GM12875 (cell line): Measurements from ENCODE around the gene KIAA0319L.

Experiments
- H3K4me3 ChIP-seq: one replicate; pipeline ENCODE4 v1.5.1; 2011; ENCODE audit warnings: low read depth, low read length, control low read depth
- TF ChIP-seq, protein P1 (sequence below): IDR thresholded peaks from 2 replicates; pipeline ENCODE4 v1.5.1; 2011; ENCODE audit warnings: low read depth, mild to moderate bottlenecking, control low read depth, inconsistent platforms, low read length, moderate library complexity, borderline replicate concordance; ENCODE audit not compliant: insufficient read depth

KIAA0319L gene

DNA sequence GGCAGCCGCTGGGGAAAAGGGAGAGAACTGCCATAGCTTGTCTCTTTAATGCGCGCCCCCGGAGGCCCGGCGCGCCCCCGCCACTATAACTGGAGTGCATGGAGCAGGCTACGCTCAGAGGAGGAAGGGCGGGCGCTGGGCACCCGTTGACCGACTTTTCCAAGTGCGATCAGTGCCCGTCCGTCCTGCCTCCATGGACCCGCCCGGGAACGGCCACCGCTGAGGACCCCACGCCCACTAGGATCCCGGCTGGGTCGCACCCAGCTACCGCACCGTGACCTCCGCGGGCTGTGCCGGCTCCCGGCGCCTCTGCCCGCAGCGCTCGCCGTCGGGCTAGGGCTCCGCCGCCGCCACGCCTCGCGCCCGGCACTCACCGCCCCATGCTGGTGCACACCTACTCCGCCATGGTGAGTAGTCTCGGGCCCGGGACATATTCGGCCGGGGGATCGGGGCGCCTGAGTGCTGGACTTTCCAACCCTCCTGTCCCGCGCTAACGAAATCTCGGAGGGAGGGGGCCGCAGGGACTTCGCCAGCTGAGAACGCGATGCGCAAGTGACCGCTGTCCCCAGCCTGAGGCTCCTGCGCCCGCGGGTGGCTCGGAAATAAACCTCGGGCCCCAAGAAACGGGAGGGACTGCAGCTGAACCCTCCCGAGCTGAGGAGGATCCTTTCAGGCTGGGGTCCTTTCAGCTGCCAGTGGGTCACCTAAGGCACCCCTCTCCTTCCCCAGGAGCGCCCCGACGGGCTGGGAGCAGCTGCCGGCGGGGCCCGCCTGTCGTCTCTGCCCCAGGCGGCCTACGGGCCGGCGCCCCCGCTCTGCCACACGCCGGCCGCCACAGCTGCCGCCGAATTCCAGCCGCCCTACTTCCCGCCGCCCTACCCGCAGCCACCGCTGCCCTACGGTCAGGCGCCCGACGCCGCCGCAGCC, 16.3 kb upstream of the KIAA0319L start, which contains the start of gene TFAP2E:
Gene TFAP2E, plus strand, starts transcription at position 117 of the 927 bp plus-strand sequence. Its CDS starts 264 bp downstream, at position 381.
- H3K4me3 ChIP-seq = peak within 1 kb of the TSS; percentile 37
- TF ChIP-seq, protein P1, sequence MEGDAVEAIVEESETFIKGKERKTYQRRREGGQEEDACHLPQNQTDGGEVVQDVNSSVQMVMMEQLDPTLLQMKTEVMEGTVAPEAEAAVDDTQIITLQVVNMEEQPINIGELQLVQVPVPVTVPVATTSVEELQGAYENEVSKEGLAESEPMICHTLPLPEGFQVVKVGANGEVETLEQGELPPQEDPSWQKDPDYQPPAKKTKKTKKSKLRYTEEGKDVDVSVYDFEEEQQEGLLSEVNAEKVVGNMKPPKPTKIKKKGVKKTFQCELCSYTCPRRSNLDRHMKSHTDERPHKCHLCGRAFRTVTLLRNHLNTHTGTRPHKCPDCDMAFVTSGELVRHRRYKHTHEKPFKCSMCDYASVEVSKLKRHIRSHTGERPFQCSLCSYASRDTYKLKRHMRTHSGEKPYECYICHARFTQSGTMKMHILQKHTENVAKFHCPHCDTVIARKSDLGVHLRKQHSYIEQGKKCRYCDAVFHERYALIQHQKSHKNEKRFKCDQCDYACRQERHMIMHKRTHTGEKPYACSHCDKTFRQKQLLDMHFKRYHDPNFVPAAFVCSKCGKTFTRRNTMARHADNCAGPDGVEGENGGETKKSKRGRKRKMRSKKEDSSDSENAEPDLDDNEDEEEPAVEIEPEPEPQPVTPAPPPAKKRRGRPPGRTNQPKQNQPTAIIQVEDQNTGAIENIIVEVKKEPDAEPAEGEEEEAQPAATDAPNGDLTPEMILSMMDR = no peak

DNA sequence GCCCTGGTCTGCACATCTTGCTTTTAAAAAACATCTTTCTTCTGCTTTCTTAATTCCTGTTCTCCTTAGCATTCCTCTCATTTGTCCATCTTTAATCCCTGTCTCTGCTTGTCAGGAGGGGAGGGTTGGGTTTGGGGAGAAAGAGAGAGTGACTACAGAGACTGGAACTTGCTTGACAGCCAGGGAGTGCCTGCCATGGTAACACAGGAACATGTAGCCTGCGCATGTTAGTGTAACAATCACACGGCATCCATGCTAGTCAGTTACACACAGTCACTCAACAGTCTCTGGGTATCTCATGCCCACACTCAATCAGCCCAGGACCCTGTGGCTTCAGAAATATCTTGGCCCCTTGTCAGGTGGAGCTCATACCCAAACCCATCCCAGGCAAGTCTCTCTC, 15.1 kb upstream of the KIAA0319L start:
- H3K4me3 ChIP-seq = no peak overlapping the region
- TF ChIP-seq, protein P1 = no peak

DNA sequence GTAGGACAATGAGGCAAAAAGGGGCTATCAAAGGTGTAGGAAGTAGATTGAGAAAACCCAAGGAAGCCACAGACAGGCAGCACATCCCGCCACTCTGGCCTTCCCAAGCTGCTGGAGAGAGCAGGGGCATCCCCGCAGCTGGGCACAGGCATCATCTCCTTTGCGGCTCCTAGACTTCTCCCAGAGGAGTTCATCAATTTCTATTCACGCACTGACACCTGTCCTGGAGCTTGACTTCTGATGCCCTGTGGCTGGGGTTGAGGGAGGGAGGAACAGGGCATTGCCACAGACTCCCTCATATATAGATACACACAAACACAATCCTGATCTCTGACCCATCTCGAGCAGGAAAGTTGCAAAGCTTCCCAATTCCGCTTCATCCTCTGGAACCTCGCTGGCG, 14.1 kb upstream of the KIAA0319L start:
- TF ChIP-seq, protein P1 = no peak
- no peak overlapping the region for H3K4me3 ChIP-seq

DNA sequence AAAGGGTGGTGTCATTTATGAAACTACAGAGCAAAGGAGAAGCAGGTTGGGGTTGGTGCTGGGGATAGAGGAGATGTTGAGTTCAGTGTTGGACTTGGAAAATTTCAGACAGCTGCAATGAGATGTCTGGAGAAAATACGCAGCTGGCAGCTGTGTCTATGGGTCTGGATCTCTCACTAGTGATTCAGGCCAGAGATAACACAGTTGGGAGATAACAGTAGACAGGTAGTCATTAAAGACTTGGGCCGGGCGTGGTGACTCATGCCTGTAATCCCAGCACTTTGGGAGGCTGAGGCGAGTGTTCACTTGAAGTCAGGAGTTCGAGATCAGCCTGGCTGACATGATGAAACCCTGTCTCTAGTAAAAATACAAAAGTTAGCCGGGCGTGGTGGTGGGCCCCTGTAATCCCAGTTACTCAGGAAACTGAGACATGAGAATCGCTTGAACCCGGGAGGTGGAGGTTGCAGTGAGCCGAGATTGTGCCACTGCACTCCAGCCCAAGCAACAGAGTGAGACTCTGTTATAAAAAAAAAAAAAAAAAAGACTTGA, 13.5 kb upstream of the KIAA0319L start:
- TF ChIP-seq, protein P1 = no peak
- H3K4me3 ChIP-seq = no peak overlapping the region

DNA sequence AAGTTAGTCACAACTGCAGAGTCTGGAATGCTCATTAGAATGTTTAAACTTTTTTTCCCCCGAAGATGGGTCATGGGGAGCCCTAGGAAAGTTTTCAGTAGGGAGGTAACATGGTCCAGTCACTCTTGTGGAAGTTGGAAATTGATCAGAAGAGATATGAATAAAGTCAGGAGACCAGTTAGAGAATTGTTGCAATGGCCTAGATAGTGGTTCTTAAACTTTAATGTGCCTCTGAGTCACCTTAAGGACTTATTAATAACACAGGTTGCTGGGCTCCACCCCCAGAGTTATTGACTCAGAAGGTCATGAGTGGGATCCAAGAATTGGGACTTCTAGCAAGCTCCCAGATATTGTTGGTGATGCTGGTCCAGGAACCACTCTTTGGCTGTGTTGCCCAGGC, 12.7 kb upstream of the KIAA0319L start:
- H3K4me3 ChIP-seq = no peak overlapping the region
- TF ChIP-seq, protein P1 = no peak

DNA sequence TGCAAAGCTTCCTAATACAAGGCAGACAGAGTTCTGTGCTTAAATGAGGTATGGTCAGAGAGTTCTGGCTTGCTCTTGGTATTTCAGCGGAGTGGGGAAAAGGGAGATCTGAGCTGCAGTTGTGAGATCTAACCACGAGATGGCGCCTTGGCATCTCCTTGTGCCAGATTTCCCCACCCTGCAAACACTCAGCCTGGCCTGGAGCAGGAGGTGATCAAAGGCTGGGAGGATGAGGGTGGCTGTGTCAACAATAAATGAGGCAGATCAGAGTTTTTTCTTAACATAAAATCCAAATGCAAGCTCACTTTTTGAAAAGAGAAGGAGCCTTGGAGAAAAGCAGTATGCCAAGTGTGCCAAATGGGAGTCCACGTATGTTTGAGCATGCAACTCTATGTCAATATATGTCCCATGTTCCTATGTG, 11.8 kb upstream of the KIAA0319L start:
- no peak overlapping the region for H3K4me3 ChIP-seq
- TF ChIP-seq, protein P1 = peak; percentile 85
